GM12878 (cell line): ENCODE results near the gene LMNTD2. TPM values are rescaled to one million over a fixed set of nuclear protein-coding genes. Genes with fewer than 3 reads are reported as not detected.

Experiments used
- ATF7 ChIP-seq: fragments of 450-650 bp; IDR thresholded peaks from 2 replicates; pipeline ENCODE4 v1.6.1; 2016; ENCODE audit warnings: low read depth, mild to moderate bottlenecking
- CBX5 ChIP-seq: sonication (generic); IDR thresholded peaks from 2 replicates; pipeline ENCODE4 v1.6.1; 2016; ENCODE audit warnings: low read depth, moderate library complexity, mild to moderate bottlenecking, inconsistent platforms
- DPF2 ChIP-seq: fragments of 450-650 bp; IDR thresholded peaks from 2 replicates; pipeline ENCODE4 v1.6.1; 2017; ENCODE audit warnings: mild to moderate bottlenecking
- HCFC1 ChIP-seq: fragments of 150-350 bp; IDR thresholded peaks from 2 replicates; pipeline ENCODE4 v1.6.1; 2014; ENCODE audit warnings: low read length
- HDGF ChIP-seq: fragments of 450-650 bp; IDR thresholded peaks from 2 replicates; pipeline ENCODE4 v1.6.1; 2016; ENCODE audit warnings: antibody characterized with exemption
- MTA3 ChIP-seq: IDR thresholded peaks from 2 replicates; pipeline ENCODE4 v1.6.1; 2012; ENCODE audit warnings: low read length, inconsistent platforms, borderline replicate concordance
- MYC ChIP-seq: IDR thresholded peaks from 2 replicates; pipeline ENCODE4 v1.6.1; 2011; ENCODE audit warnings: mild to moderate bottlenecking, low read length, moderate library complexity, inconsistent platforms; ENCODE audit not compliant: insufficient read depth, insufficient replicate concordance, insufficient read length, severe bottlenecking
- NR2C1 ChIP-seq: fragments of 450-650 bp; IDR thresholded peaks from 2 replicates; pipeline ENCODE4 v1.6.1; 2017; ENCODE audit warnings: antibody characterized with exemption, mild to moderate bottlenecking, moderate library complexity
- PAX5 ChIP-seq: IDR thresholded peaks from 2 replicates; pipeline ENCODE4 v1.6.1; 2011; ENCODE audit warnings: low read depth, low read length, borderline replicate concordance
- POLR2A ChIP-seq: IDR thresholded peaks from 2 replicates; pipeline ENCODE4 v1.6.1; 2011; ENCODE audit warnings: low read depth, mild to moderate bottlenecking, low read length
- RELA ChIP-seq: fragments of 450-650 bp; IDR thresholded peaks from 2 replicates; pipeline ENCODE4 v1.8.0; 2014; ENCODE audit warnings: borderline replicate concordance; ENCODE audit not compliant: partially characterized antibody
- ZNF217 ChIP-seq: fragments of 450-650 bp; IDR thresholded peaks from 2 replicates; pipeline ENCODE4 v1.6.1; 2017; ENCODE audit warnings: antibody characterized with exemption, mild to moderate bottlenecking
- ZNF622 ChIP-seq: fragments of 450-650 bp; IDR thresholded peaks from 2 replicates; pipeline ENCODE4 v1.6.1; 2017; ENCODE audit warnings: mild to moderate bottlenecking, inconsistent platforms
- polyA plus RNA-seq, 11 experiments: library from polyadenylated mRNA; depleted of rRNA in 4 of 11; unstranded in 6 of 11; stranded (reverse) in 5 of 11; fragments of >200 nt; fragmentation: Nextera tagmentation in 4 of 11; fragmentation: Illumina TruSeq in 1 of 11; extraction: Ambion mirVana in 4 of 11; extraction: Trizol in 1 of 11; gene quantifications; 1 replicate in 1 of 11; 2 replicates in 10 of 11; pipeline versions ENCODE4 v1.2.1 to v1.2.3, GENCODE V29; 2011 to 2016; ENCODE audit warnings: inconsistent platforms in 2 of 11, missing spikeins in 2 of 11, low read depth in 1 of 11
- total RNA-seq, 4 experiments: library from RNA; depleted of rRNA in 3 of 4; stranded (reverse); fragments of >200 nt in 3 of 4; fragmentation: Illumina TruSeq in 1 of 4; extraction: Trizol in 1 of 4; gene quantifications; 2 replicates each; pipeline versions ENCODE4 v1.2.1 to v1.2.3, GENCODE V29; 2013 to 2021
- TF ChIP-seq, protein P1 (sequence below): IDR thresholded peaks from 2 replicates; pipeline ENCODE4 v1.6.1; 2011; ENCODE audit warnings: borderline replicate concordance, low read depth, mild to moderate bottlenecking, moderate library complexity, mixed read lengths, low read length; ENCODE audit not compliant: insufficient read depth; ENCODE audit errors: extremely low read length
- TF ChIP-seq, protein P2 (sequence below): IDR thresholded peaks from 2 replicates; pipeline ENCODE4 v1.6.1; 2011; ENCODE audit warnings: low read depth, mild to moderate bottlenecking, low read length, moderate library complexity, borderline replicate concordance; ENCODE audit errors: extremely low read depth
- TF ChIP-seq, protein P3 (sequence below): IDR thresholded peaks from 2 replicates; pipeline ENCODE4 v1.6.1; 2012; ENCODE audit warnings: low read depth, low read length, improper control_type of control experiment
- TF ChIP-seq, protein P4 (sequence below): IDR thresholded peaks from 2 replicates; pipeline ENCODE4 v1.6.1; 2011; ENCODE audit warnings: low read depth, low read length, improper control_type of control experiment, borderline replicate concordance
- TF ChIP-seq, protein P5 (sequence below): IDR thresholded peaks from 2 replicates; pipeline ENCODE4 v1.6.1; 2012; ENCODE audit warnings: improper control_type of control experiment, low read depth, low read length; ENCODE audit not compliant: insufficient replicate concordance
- TF ChIP-seq, protein P6 (sequence below): fragments of 150-350 bp; IDR thresholded peaks from 2 replicates; pipeline ENCODE4 v1.6.1; 2016; ENCODE audit warnings: low read depth, low read length

The LMNTD2 gene
- total and polyA plus RNA-seq, 10 of the 15 experiments (the other 5 are each of a cell fraction or from before 2014, with no cell fraction given): 0.22 to 4.1 (median 1.3) TPM; not detected in 2

DNA sequence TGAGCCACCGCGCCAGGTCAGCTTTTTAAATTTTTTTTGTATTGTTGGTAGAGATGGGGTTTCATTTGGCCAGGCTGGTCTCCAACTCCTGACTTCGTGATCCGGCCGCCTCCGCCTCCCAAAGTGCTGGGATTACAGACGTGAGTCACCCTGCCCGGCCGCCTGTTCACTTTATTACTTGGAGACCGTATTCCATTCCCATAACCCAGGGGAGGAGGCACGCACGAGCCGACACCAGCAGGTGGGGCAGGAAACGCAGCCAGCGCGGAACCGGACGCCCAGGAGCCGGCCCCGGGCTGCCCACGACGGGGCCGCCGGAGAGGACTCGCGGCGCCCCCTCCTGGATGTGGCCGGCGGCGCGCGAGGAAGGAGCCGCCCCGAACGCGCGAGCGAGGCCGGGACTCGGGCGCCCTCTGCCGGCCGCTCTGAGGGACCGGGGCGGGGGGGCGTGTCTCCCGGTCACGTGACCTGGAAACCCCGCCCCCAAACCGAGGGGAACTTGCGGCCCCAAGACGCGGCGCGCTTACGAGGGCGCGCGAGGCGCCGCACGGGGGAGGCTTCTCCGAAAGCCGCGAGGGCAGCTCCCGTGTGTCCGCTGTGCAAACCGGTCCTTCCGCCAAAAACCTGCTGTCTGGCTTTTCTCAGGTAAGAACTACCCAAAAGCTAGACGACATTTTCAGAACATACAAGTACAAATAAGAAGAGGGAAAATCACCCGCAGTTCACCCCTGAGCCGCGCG, 41.9 kb downstream of the LMNTD2 start (continued):
- TF ChIP-seq, protein P1, sequence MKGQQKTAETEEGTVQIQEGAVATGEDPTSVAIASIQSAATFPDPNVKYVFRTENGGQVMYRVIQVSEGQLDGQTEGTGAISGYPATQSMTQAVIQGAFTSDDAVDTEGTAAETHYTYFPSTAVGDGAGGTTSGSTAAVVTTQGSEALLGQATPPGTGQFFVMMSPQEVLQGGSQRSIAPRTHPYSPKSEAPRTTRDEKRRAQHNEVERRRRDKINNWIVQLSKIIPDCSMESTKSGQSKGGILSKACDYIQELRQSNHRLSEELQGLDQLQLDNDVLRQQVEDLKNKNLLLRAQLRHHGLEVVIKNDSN: peak; percentile 92
- TF ChIP-seq MYC: no peak
- no peak for TF ChIP-seq ATF7
- TF ChIP-seq, protein P2, sequence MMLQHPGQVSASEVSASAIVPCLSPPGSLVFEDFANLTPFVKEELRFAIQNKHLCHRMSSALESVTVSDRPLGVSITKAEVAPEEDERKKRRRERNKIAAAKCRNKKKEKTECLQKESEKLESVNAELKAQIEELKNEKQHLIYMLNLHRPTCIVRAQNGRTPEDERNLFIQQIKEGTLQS: peak; percentile 87; the same call in 1 of the 2 replicates
- TF ChIP-seq, protein P3, sequence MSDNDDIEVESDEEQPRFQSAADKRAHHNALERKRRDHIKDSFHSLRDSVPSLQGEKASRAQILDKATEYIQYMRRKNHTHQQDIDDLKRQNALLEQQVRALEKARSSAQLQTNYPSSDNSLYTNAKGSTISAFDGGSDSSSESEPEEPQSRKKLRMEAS: peak; percentile 91; the same call in 1 of the 2 replicates
- TF ChIP-seq CBX5: no peak
- TF ChIP-seq HCFC1: no peak
- TF ChIP-seq, protein P4, sequence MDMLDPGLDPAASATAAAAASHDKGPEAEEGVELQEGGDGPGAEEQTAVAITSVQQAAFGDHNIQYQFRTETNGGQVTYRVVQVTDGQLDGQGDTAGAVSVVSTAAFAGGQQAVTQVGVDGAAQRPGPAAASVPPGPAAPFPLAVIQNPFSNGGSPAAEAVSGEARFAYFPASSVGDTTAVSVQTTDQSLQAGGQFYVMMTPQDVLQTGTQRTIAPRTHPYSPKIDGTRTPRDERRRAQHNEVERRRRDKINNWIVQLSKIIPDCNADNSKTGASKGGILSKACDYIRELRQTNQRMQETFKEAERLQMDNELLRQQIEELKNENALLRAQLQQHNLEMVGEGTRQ: peak; percentile 78
- peak; percentile 70; the same call in 1 of the 2 replicates for TF ChIP-seq POLR2A
- TF ChIP-seq, protein P5, sequence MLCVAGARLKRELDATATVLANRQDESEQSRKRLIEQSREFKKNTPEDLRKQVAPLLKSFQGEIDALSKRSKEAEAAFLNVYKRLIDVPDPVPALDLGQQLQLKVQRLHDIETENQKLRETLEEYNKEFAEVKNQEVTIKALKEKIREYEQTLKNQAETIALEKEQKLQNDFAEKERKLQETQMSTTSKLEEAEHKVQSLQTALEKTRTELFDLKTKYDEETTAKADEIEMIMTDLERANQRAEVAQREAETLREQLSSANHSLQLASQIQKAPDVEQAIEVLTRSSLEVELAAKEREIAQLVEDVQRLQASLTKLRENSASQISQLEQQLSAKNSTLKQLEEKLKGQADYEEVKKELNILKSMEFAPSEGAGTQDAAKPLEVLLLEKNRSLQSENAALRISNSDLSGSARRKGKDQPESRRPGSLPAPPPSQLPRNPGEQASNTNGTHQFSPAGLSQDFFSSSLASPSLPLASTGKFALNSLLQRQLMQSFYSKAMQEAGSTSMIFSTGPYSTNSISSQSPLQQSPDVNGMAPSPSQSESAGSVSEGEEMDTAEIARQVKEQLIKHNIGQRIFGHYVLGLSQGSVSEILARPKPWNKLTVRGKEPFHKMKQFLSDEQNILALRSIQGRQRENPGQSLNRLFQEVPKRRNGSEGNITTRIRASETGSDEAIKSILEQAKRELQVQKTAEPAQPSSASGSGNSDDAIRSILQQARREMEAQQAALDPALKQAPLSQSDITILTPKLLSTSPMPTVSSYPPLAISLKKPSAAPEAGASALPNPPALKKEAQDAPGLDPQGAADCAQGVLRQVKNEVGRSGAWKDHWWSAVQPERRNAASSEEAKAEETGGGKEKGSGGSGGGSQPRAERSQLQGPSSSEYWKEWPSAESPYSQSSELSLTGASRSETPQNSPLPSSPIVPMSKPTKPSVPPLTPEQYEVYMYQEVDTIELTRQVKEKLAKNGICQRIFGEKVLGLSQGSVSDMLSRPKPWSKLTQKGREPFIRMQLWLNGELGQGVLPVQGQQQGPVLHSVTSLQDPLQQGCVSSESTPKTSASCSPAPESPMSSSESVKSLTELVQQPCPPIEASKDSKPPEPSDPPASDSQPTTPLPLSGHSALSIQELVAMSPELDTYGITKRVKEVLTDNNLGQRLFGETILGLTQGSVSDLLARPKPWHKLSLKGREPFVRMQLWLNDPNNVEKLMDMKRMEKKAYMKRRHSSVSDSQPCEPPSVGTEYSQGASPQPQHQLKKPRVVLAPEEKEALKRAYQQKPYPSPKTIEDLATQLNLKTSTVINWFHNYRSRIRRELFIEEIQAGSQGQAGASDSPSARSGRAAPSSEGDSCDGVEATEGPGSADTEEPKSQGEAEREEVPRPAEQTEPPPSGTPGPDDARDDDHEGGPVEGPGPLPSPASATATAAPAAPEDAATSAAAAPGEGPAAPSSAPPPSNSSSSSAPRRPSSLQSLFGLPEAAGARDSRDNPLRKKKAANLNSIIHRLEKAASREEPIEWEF: no peak
- peak; percentile 33; the same call in 1 of the 2 replicates for TF ChIP-seq NR2C1
- no peak for TF ChIP-seq HDGF
- TF ChIP-seq ZNF622: no peak
- peak; percentile 82 for TF ChIP-seq DPF2
- no peak for TF ChIP-seq MTA3
- peak; percentile 30; the same call in 1 of the 2 replicates for TF ChIP-seq PAX5
- TF ChIP-seq RELA: peak; percentile 68
- peak; percentile 75 for TF ChIP-seq ZNF217
- TF ChIP-seq, protein P6, sequence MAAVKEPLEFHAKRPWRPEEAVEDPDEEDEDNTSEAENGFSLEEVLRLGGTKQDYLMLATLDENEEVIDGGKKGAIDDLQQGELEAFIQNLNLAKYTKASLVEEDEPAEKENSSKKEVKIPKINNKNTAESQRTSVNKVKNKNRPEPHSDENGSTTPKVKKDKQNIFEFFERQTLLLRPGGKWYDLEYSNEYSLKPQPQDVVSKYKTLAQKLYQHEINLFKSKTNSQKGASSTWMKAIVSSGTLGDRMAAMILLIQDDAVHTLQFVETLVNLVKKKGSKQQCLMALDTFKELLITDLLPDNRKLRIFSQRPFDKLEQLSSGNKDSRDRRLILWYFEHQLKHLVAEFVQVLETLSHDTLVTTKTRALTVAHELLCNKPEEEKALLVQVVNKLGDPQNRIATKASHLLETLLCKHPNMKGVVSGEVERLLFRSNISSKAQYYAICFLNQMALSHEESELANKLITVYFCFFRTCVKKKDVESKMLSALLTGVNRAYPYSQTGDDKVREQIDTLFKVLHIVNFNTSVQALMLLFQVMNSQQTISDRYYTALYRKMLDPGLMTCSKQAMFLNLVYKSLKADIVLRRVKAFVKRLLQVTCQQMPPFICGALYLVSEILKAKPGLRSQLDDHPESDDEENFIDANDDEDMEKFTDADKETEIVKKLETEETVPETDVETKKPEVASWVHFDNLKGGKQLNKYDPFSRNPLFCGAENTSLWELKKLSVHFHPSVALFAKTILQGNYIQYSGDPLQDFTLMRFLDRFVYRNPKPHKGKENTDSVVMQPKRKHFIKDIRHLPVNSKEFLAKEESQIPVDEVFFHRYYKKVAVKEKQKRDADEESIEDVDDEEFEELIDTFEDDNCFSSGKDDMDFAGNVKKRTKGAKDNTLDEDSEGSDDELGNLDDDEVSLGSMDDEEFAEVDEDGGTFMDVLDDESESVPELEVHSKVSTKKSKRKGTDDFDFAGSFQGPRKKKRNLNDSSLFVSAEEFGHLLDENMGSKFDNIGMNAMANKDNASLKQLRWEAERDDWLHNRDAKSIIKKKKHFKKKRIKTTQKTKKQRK: no peak
